ENCODE measurements around the gene HP1BP3.

- no peak for TF ChIP-seq CTCF (IDR thresholded peaks at IDR 0.05 in 4 of 5, conservative IDR thresholded peaks at IDR 0.05 in 1 of 5)
- no peak for TF ChIP-seq POLR2A (IDR thresholded peaks at IDR 0.05)
Measured at GRCh38 chr1:20726932-20727745, 60.0 kb downstream of the HP1BP3 start.

Data from gastrocnemius medialis (tissue), 4 donors.